ENCODE results near the gene ENTPD1. TPM values are rescaled to one million over a fixed set of nuclear protein-coding genes. Genes with fewer than 3 reads are reported as not detected.

The ENTPD1 gene
- total and polyA plus RNA-seq, 10 of the 15 experiments (the other 5 are each of a cell fraction or from before 2014, with no cell fraction given) = 110 to 413 (median 161) TPM

DNA sequence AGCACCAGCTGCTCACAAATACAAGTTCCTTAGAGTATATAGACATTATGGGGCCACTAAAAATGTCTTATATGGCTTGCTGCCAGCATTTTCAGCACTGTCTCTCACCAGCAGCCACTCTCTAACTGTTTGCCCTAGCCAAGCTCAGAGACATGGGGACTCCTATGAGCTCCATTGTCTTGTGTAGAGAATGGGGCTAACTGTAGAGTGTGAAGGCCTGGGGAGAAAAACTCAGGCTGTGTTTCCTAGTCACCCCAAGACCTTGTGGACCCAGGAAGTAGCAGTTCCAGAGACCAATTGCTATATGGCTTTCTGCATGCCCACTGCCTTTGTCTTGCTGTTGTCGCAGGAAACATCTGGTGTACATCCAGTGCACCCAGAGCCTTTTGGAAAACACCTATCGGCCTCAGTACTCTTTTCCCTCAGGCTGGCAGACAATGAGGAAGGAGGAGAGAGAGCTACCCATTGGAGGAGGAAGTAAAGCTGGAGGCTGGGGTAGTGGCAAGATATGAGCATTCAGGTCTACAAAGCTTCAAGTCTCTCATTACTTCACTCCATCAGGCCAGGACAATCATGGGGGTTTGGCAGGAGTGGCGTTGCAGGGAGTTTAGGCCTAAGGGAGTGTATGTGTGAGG, 28.4 kb downstream of the ENTPD1 start:
- FAIRE-seq (no peak), ATAC-seq (peak; percentile 31), DNase-seq (ENCODE audit: low read depth, low spot score) (no peak)
- RAD21 ChIA-PET (ENCODE audit: unreplicated experiment) = interaction anchor here (0.8 to 11.6 kb wide), 12 partner anchors 10 to 90 kb away, joined by 3 to 270 read pairs (median 6); partner anchors contain the start of genes ENTPD1 and TCTN3
- WGBS (ENCODE audit: insufficient coverage, insufficient replicate concordance, low lambda C conversion rate, missing lambda C conversion rate) = 0% methylated on average over 3 of the region's 3 CpGs
- H3K4me2 ChIP-seq (ENCODE audit: control insufficient read depth, insufficient read depth) = peak overlapping the region; percentile 79
- BruUV-seq (replicated peaks) = no TSS peak
- H3K36me3 ChIP-seq (ENCODE audit: control insufficient read depth in 2 of 2, insufficient read depth in 2 of 2, low read length in 1 of 2) = peaks cover 9 to 22% of the 10 kb centered on the region in 2 experiments
- peaks cover 80% of the 10 kb centered on the region for H3K4me1 ChIP-seq (ENCODE audit: control insufficient read depth, insufficient read depth, low read length)
- peak overlapping the region; percentile 52; the same call in 1 of the 2 replicates for H3K4me3 ChIP-seq
- no peaks in the 10 kb centered on the region for H4K20me1 ChIP-seq (ENCODE audit: control insufficient read depth, insufficient read depth)
- no peaks in the 10 kb centered on the region; the same call in 2 of the 3 replicates for H3K9me3 ChIP-seq (replicated peaks; ENCODE audit: control insufficient read depth, insufficient read depth, low read length)
- H3K9ac ChIP-seq (ENCODE audit: control insufficient read depth, insufficient read depth, low read length) = peak overlapping the region; percentile 73
- in situ Hi-C loops (cut with MboI) = no loop called here
- POLR2A ChIA-PET = interaction anchor here (1.1 to 18.6 kb wide), 10 partner anchors 7 to 90 kb away, joined by 3 to 451 read pairs (median 20); partner anchors contain the start of genes ENTPD1 and TCTN3
- SMC1A ChIA-PET (ENCODE audit: uncharacterized antibody, unreplicated experiment) = interaction anchor here (1.0 to 27.8 kb wide), 12 partner anchors 8 to 91 kb away, joined by 3 to 795 read pairs (median 24); partner anchors contain the start of genes ENTPD1 and TCTN3
- CTCF ChIA-PET = interaction anchor here (0.6 to 7.5 kb wide), 10 partner anchors 10 to 125 kb away, joined by 3 to 112 read pairs (median 11); partner anchors contain the start of genes ENTPD1 and TCTN3
- H2AFZ ChIP-seq (ENCODE audit: control insufficient read depth, low read depth, low read length) = no peak overlapping the region
- H3K79me2 ChIP-seq (ENCODE audit: control insufficient read depth, insufficient read depth, low read length) = peaks cover 98% of the 10 kb centered on the region
- intact Hi-C loops (cut with micrococcal nuclease; ENCODE audit: unreplicated experiment) = loop anchor here (1.0 to 10.0 kb wide), 2 partner anchors 48 to 490 kb away; partner anchors contain the start of gene BLNK
- H3K27me3 ChIP-seq (replicated peaks in 1 of 2; ENCODE audit: control insufficient read depth in 2 of 2, insufficient read depth in 2 of 2, low read length in 1 of 2) = no peaks in the 10 kb centered on the region
- peak overlapping the region; percentile 99 for H3K27ac ChIP-seq (ENCODE audit: control insufficient read depth, insufficient read depth)
- peak; percentile 67; the same call in 1 of the 2 replicates for TF ChIP-seq ZNF687 (IDR thresholded peaks at IDR 0.05)
- TF ChIP-seq, protein P1, sequence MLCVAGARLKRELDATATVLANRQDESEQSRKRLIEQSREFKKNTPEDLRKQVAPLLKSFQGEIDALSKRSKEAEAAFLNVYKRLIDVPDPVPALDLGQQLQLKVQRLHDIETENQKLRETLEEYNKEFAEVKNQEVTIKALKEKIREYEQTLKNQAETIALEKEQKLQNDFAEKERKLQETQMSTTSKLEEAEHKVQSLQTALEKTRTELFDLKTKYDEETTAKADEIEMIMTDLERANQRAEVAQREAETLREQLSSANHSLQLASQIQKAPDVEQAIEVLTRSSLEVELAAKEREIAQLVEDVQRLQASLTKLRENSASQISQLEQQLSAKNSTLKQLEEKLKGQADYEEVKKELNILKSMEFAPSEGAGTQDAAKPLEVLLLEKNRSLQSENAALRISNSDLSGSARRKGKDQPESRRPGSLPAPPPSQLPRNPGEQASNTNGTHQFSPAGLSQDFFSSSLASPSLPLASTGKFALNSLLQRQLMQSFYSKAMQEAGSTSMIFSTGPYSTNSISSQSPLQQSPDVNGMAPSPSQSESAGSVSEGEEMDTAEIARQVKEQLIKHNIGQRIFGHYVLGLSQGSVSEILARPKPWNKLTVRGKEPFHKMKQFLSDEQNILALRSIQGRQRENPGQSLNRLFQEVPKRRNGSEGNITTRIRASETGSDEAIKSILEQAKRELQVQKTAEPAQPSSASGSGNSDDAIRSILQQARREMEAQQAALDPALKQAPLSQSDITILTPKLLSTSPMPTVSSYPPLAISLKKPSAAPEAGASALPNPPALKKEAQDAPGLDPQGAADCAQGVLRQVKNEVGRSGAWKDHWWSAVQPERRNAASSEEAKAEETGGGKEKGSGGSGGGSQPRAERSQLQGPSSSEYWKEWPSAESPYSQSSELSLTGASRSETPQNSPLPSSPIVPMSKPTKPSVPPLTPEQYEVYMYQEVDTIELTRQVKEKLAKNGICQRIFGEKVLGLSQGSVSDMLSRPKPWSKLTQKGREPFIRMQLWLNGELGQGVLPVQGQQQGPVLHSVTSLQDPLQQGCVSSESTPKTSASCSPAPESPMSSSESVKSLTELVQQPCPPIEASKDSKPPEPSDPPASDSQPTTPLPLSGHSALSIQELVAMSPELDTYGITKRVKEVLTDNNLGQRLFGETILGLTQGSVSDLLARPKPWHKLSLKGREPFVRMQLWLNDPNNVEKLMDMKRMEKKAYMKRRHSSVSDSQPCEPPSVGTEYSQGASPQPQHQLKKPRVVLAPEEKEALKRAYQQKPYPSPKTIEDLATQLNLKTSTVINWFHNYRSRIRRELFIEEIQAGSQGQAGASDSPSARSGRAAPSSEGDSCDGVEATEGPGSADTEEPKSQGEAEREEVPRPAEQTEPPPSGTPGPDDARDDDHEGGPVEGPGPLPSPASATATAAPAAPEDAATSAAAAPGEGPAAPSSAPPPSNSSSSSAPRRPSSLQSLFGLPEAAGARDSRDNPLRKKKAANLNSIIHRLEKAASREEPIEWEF (IDR thresholded peaks at IDR 0.05; ENCODE audit: insufficient replicate concordance, low read depth, low read length) = no peak
- TF ChIP-seq SMAD5 (IDR thresholded peaks at IDR 0.05; ENCODE audit: low read depth) = no peak
- no peak for TF ChIP-seq STAT1 (conservative IDR thresholded peaks at IDR 0.05)
- no peak for TF ChIP-seq SREBF2 (IDR thresholded peaks at IDR 0.05; ENCODE audit: low read length)
- TF ChIP-seq EED (IDR thresholded peaks at IDR 0.05; ENCODE audit: low read depth) = peak; percentile 25; the same call in 1 of the 2 replicates
- peak; percentile 6; the same call in 1 of the 2 replicates for TF ChIP-seq PML (IDR thresholded peaks at IDR 0.05; ENCODE audit: low read length)
- TF ChIP-seq, protein P2, sequence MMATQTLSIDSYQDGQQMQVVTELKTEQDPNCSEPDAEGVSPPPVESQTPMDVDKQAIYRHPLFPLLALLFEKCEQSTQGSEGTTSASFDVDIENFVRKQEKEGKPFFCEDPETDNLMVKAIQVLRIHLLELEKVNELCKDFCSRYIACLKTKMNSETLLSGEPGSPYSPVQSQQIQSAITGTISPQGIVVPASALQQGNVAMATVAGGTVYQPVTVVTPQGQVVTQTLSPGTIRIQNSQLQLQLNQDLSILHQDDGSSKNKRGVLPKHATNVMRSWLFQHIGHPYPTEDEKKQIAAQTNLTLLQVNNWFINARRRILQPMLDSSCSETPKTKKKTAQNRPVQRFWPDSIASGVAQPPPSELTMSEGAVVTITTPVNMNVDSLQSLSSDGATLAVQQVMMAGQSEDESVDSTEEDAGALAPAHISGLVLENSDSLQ (IDR thresholded peaks at IDR 0.05) = peak; percentile 25; the same call in 1 of the 2 replicates
- peak; percentile 2 for TF ChIP-seq KLF5 (IDR thresholded peaks at IDR 0.05; ENCODE audit: partially characterized antibody)
- TF ChIP-seq ATF7 (IDR thresholded peaks at IDR 0.05; ENCODE audit: low read depth) = no peak
- TF ChIP-seq HDAC6 (IDR thresholded peaks at IDR 0.05; ENCODE audit: unreplicated experiment) = peak; percentile 29
- TF ChIP-seq POLR2AphosphoS5 (IDR thresholded peaks at IDR 0.05; ENCODE audit: low read length) = peak; percentile 49; the same call in 1 of the 2 replicates
- no peak for TF ChIP-seq TCF12 (IDR thresholded peaks at IDR 0.05; ENCODE audit: low read depth, low read length)
- TF ChIP-seq POLR2A (IDR thresholded peaks at IDR 0.05; ENCODE audit: low read depth, low read length) = peak; percentile 27; the same call in 1 of the 2 replicates
